HG03457 (cell line): ENCODE results near the gene NRF1.

Experiments used
- ATAC-seq: cut with Tn5 transposase; IDR thresholded peaks from one replicate; pipeline ENCODE4 v1.9.1; 2021; ENCODE audit warnings: moderate number of reproducible peaks; ENCODE audit not compliant: unreplicated experiment

The NRF1 gene

DNA sequence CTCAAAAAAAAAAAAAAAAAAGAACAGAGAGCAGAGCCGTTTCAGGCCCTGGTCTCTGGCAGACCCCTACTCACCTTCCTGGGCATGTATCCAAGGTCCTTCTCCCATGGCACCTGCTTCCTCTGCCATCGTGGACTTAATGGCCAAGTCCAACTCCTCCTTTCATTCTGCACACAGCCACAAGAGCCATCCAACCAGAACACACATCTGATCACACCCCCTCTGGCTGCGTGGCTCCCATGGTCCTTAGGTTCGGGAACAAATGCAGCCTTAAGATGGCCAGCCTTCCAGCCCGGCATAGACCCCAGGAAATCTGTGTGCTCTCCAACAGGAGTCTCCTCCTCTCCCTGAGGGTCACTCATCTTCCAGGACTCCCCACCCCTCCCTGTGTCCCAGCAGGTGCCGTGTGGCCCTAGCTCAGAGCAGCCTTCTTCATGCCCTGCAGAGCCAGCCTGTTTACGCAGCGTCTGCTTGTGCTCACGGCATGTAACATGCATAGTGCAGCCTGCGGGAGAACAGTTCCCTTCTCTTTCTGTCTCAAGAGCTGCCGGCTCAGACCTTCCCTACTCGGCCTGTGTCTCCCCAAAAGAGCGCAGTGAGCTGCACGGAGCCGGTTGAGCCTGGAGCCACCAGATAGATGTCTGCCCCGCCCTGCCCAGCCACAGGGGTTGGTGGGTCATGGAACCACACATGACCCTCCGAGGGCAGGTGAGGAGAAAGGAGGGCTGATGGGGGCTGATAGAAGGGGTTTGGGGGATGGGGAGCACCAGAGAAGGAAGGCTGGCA, 157.3 kb downstream of the NRF1 start:
- ATAC-seq: no peak

DNA sequence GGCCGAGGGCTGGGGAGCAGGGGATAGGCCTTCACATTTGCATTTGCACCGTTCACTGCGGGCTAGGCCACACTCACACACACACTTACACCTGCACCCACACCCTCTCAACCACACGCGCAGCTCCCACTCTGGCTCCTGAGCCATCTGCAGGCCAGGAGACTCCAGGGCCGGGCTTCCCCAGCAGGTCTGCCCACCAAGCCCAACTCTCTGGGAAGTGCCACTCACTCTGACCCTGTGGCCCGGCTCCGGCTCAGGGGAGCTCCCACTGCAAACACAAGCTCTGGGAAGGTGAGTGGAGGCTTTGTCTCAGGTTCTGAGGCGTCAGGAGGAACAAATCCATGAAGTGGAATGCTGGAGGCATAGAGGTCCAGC, 157.9 kb downstream of the NRF1 start:
- ATAC-seq: no peak

DNA sequence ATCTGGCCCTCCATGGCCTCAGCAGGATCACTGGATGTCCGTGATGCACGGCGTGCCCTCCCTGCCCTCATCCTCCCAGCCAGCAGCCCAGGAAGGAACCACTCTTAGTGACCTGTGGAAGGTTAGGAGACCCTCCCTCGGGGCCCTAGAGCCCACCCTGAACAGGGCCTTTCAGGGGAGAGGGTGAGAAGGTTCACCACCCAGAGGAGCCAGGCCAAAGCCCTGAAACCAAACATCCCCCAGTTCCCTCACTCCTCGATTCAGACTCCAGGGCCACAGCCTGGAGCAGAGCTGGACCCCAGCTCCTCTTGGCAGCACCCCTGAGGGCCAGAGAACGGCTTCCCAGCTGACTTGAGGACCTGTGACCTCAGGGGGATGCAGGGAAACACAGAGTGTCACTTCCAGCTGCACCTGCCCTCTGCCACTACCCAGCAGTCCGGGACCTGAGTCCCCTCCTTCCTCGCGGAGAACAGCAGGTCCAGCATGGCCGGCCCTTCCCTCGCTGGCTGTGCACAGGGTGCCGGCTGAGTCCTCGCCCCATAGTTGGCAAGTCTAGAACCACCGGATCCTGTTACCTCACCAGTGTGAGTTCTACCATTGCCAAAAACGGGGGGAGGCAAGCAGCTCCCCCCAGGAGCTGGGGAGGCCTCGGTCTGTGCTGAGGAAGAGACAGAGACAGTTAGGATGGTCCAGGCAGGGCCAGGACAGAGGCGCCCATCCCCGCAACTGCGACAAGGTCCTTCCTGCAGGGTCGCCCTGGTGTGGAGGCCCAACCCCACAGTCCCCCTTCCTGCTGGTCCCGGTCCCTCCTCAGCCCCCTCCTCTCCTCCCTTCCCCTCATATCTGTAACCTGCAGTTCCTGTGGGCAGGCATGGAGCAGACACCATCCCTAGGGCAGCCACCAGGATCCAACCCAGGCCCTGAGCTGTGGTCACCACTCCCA, 158.6 kb downstream of the NRF1 start:
- ATAC-seq: no peak

DNA sequence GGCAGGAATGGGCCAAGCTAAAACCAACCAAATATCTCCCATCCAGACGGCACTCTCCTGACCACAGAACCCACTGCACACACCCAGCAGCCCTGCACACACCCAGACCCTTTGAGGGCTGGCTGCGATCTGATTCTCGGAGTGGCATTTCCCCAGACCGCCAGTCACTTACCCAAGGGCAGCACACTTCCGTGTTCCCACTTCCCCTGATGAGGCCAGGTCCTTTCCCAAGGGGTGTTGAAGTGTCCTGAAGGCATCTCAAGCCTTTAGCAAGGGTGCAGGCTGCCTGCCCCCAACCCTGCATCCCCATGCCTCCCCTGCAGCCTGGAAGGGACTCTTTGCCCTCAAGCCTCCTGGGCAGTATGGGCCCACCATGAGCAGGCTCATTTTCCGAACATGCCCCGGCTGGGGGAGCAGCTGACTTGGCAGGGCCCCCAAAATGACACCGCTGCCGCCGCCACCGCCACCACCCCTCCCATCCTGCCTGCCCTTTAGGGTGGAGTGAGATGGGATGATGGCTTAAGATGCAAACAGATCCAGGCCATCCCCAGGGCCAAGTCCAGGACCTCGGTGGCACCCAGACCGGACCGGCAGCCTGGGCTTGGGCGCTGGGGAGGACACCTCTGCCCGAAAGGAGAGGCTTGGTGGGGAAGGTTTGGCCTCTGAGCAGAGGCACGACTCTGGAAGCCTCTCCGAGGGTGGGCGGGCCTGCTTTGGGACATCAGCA, 159.8 kb downstream of the NRF1 start:
- ATAC-seq: no peak

DNA sequence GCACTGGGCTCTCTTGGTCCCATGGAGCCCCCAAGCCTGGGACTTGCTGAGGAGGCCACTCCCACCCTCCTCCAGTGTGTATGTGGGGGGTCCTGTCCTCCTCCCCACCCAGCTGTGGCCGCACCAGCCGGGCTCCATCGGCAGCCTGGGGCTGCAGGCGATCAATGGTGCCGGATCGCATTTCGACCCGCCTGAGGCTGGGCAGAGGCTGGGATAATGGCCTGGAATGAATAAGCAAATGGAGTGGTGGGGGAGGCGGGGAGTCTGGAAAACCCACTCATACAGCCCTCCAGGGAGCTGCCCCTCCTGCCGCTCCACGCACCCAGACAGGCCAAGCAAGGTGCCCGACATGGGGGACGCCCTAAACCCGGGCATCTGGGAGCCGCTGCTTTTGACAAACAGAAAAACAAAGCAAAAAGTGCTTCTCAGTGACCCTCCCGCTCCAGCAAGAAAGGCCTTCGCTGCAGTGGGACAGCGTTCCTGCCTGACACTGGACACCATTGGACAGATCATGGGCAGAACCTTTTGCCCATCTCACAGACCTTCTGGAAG, 160.5 kb downstream of the NRF1 start:
- ATAC-seq: no peak

DNA sequence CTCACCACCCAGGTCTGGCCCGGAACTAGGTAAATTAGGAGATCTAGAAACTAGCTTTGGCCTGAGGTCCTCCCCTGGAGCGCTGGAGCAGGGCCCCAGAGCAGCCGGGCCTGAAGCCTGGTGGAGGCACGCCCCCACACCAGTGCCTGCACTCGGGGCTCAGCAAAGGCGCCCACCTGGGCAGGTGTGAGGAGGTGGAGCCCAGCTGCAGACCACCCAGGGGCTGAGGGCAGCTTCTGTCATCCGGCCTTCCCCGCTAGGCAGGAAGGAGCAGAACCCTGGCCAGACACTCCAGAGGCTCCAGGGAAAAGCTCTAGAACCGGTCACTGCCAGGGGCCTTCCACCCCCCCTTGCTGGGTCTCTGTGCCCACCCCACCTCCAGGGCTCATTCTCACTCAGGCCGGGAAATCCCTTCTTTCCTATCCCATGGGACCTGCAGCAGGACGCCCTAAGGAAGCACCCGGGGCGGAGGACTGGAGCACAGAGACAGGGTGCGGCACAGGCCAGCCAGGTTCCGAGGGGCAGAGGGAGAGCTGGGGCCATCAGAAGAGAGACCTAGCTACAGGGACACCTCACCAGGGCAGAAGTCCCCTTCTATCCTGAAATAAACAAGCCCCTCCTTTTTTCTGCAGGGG, 161.2 kb downstream of the NRF1 start:
- ATAC-seq: no peak

DNA sequence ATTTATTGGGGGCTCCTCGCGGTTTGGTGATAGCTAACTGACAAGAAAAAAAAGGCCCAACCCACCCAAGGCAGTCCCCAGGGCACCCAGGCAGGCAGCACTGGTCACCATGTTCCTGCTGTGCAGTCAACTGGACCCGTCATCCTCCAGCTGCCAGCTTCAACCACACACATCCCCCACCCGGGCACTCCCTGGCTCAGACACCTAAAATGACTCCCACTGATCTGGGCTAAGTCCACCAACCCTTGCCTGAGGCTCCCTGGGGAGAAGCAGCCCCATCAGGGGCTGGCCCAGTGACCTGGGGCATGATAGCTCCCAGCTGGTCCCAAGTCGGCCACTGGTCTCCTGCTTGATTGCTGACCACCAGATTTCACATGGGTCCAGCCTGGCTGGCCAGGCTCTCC, 161.8 kb downstream of the NRF1 start:
- no peak for ATAC-seq

DNA sequence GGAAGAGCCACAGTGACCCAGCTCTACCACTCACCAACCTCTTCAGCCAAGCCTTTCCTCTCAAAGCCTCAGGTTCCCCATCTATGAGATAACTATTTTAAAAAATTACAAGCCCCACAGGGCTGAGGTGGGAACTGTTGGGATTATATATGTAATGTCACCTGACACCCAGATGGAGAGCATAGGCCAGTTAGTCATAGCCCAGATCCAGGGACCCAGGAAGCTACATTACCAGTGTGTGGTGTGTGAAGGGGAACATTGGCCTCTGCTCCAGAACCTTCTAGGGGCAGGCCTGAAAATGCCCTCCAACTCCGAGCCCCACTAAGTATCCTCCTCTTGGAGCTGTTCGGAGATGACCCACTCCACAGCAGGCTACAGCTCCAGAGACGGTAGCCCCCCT, 162.4 kb downstream of the NRF1 start:
- no peak for ATAC-seq

DNA sequence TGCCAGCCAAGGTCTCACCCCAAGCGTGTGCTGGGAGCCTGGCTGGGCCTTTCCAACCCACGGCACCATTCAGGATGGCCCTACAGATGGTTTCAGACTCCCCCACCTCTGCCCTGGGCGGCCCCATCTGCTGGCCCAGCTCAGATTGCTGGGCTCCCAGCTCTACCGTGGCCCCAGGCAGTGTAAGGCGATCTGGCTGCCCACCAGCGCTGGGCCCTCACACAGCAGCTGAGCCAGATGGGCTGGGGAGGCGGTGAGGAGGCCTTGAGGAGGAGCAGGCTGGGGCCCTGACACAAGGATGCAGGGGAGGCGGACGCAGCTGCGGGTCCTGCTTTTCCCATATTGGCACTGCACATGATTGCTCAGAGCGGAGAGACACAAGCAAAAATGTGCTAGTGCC, 162.8 kb downstream of the NRF1 start:
- ATAC-seq: no peak

DNA sequence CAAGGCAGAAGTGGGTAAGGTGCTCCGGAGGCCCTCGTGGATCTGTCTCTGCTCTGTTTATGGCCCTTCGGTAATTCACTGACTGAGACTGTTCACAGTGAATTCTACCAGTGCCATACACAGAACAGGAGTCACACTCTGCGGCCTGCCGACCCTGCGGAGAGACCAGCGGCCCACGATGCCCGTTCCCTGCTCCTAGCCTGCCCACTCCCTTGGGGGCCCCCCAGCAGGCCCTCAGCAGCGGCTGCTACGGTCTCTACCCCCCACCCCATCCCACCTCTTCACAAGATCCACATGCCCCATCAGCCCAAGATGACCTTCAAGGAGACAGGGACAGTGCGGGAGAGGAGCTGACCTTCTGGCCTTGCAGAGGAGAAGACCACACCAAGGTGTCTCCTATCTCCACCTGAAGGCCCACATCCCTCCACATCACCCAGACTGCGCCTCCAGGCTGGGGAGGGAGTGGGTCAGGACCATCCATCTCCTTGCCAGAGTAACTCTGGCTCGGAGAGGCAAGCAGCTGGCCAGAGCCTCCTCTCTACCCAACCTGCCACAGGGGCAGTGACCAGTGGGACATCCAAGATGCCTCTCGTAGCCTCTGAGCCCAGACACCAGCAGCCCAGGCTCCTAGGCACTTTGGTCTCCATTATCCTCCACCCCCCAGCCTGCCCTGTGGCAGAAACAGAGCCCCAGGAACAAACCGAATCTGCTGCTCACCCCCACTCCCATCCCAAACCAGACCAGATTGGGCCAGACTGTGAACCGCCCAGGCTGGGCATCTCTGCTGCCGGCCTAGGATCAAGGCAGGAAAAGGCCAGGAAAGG, 163.6 kb downstream of the NRF1 start:
- ATAC-seq: no peak

DNA sequence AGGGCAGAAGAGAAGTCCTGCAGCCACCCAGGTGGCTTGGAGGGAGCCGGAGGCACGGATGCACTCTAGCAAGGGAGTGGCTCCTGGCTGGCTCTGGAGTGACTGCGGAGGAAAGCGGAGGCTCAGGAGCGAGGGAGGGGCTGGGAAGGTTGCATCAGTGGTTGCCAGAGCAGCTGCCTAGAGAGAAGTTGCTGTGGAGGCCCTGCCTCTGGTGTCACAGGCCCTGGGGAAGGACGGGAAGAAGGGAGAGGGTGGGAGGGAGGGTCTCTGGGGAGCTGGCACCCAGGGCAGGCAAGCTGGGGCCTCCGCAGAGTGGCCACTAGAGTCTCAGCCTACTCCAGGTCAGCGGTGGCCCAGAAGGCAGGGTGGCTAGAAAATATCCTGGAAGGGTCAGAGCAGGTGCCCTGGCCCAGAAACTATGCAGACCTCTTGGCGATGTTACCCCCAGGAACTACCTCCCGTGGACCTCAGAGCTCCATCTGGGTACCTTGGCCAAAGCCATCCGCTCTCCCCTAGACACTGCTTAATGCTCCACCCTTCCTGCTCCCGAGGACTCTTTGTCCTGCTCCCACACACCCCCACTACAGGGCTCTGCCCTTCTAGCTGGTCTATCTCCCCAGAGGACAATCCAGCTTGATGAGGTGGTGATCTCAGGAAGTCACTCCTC, 164.3 kb downstream of the NRF1 start:
- ATAC-seq: no peak

DNA sequence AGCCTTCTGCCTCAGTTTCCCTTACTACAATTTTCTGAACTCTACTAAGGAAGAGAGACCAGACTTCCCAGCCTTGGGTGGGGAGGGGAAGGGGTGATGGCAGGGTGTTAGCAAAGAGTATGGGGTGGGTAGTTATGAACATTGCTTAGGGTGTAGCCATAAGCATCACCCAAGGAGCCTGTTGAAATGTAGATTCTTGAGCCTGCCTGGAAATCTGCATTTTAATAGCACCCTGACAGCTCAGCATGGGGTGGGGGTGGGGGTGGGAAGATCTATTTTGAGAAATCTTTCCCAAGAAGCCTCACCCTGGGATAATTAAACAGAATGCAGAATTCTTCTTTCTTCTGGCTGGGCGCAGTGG, 164.8 kb downstream of the NRF1 start:
- ATAC-seq: no peak

DNA sequence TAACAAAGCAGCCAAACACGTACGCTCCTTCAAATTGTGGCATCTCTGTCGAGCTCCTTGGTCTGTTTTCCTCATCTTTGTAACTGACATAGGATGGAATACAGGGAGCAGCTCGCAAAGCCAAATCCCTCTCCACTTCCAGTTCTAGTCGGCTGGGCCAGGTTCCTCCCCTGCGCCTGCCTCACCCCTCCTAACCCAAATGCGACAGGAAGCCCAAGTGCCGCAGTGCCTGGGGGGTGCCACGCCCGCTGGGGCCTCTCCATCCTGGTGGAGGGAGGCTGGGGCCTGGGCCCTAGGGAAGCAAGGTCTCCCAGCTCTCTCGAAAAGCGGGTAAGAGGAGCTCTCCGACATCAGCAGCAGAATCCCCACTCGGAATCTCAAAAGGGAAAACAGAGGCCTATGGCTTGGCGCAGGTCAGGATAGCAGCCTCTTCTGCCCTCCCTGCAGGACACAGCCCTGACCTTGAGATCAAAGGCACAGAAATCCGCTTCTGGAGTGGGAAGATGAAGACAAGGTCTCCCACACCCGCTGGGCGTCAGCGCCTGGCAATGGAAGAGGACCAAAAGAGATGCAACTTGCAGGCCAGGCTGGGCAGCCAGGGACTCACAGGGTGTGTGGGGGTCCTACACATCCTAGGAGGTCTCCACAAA, 165.8 kb downstream of the NRF1 start:
- no peak for ATAC-seq

DNA sequence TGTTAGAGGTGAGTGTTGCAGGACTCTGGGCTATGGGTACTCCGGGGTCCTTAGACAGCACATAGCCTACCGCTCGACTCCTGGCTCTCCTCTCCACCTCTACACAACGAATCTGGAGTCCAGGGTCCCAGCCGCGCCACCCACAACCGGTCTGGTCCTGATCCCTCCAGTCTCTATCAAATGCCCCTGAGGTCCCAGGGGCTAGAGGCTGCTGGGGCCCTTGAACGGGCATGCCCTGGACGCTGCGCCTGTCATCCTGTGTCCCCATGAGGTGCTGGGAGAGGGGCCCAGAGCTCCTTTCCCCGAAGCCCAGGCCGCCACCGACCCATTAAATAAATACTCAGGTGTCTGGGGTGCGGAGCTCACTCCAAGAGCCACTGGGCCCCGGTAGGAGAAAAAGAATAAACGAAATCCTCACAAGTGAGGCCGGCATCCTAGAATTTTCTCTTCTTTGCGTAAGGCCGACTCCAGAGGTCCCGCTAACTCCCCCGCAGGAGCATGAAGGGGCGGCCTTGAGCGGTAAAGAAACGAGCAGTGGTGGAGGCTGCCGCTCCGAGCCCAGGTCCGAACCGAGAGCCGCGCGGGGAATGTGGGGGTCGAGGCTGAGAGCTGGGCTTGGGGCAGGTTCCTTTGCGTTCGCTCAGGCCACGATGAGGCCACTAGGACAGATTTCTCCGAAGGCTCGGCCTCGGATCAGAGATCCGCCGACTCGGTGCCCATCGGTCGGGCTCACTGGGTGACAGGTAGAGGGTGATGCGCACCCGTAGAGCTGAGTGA, 166.7 kb downstream of the NRF1 start:
- no peak for ATAC-seq

DNA sequence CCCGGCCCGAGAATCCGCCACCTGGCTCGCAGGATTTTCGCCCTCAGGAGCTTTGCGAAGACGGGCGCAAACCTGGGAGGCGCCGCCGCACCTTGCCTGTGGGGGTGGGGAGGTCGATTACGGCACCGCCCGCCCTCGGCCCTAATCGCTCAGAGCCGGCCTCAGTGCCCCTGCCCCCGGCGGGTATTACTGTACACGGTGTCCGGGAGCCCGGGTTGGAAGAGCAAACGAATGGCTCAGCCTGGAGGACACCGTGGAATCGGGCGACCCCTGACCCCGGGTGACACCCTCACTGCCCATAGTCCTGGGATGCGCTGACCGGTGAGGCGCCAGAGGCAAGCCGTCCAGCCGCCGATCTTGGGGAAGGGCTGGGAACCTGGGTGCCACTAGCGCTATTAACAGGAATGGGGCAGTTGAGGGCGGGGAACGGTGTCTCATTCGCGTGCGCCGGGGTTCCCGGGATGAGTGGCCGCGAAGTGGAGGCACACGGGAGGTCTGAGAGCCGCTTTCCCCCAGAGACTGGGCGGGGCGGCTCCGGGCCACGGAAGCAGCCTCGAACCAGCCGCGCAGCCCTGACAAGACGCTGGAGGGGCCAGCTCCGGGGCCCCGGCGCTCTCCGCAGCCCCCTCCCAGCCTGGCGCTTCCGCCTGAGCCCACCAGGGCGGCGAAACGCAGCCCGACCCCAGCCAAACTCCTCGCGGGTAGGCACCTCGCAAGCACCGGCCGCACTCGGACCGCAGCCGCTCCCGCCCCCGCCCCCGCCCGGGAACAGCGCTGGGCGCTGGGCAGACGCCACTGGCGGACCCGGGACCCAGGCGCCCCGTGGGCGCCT, 167.5 kb downstream of the NRF1 start:
- no peak for ATAC-seq

DNA sequence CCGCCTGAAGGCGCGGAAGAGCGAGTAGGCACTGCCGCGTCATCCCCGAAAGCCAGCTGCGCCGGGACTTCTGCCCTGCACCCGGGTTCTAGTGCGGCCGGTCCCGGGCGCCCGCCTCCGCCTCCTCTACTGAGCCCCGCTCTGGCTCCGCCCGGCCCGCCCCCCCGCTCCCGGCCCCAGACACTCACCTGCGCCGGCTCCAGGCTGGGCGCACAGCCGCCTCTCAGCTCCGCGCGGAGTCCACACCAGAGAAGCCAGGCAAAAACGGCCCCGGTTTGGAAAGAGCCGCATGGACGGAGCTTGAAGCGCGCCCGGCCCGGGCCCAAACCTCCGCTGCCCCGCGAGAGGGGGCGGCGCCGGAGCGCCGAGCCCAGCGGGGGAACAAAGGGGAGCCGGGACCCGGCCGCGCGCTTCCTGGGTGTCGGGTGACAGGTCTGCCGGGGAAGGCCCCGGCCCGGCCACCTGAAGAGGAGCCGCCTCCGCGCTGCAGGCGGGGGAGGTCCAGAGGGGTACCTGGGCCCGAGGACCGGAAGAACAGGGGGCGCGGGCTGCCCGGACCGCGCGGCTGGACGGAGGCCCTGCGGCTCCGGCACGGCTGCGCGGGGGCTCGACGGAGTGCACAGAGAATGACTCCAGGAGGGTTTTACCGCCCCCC, 168.2 kb downstream of the NRF1 start:
- no peak for ATAC-seq
